Measurements from ENCODE around the gene RAD51B.

The RAD51B gene

GRCh38 chr14:68526512-68527091, 707.0 kb downstream of the RAD51B start:
- peak; percentile 72 for DNase-seq (ENCODE audit: low read depth)

GRCh38 chr14:68527329-68527851, 707.8 kb downstream of the RAD51B start:
- no peak for DNase-seq (ENCODE audit: low read depth)

- DNase-seq (ENCODE audit: low read depth): no peak
Measured at GRCh38 chr14:68528040-68528687, 708.6 kb downstream of the RAD51B start.

GRCh38 chr14:68530443-68530842, 710.9 kb downstream of the RAD51B start:
- DNase-seq (ENCODE audit: low read depth): no peak

- DNase-seq (ENCODE audit: low read depth): no peak
Measured at GRCh38 chr14:68532496-68532895, 712.9 kb downstream of the RAD51B start.

GRCh38 chr14:68534276-68534675, 714.7 kb downstream of the RAD51B start:
- DNase-seq (ENCODE audit: low read depth): no peak

GRCh38 chr14:68535404-68536017, 715.9 kb downstream of the RAD51B start:
- peak; percentile 82 for DNase-seq (ENCODE audit: low read depth)

- DNase-seq (ENCODE audit: low read depth): no peak
Measured at GRCh38 chr14:68536018-68536410, 716.4 kb downstream of the RAD51B start.

GRCh38 chr14:68538639-68539038, 719.1 kb downstream of the RAD51B start:
- DNase-seq (ENCODE audit: low read depth): no peak

- no peak for DNase-seq (ENCODE audit: low read depth)
Measured at GRCh38 chr14:68539241-68539737, 719.7 kb downstream of the RAD51B start.

- DNase-seq (ENCODE audit: low read depth): no peak
Measured at GRCh38 chr14:68539789-68540188, 720.2 kb downstream of the RAD51B start.

- DNase-seq (ENCODE audit: low read depth): no peak
Measured at GRCh38 chr14:68541178-68541896, 721.8 kb downstream of the RAD51B start.

GRCh38 chr14:68542346-68542745, 722.8 kb downstream of the RAD51B start:
- DNase-seq (ENCODE audit: low read depth): no peak

GRCh38 chr14:68543516-68543915, 723.9 kb downstream of the RAD51B start:
- no peak for DNase-seq (ENCODE audit: low read depth)

- peak; percentile 100 for DNase-seq (ENCODE audit: low read depth)
Measured at GRCh38 chr14:68544081-68544892, 724.7 kb downstream of the RAD51B start.

- peak; percentile 96 for DNase-seq (ENCODE audit: low read depth)
Measured at GRCh38 chr14:68546839-68547238, 727.3 kb downstream of the RAD51B start.

GRCh38 chr14:68547305-68548193, 728.0 kb downstream of the RAD51B start:
- peak; percentile 94 for DNase-seq (ENCODE audit: low read depth)

GRCh38 chr14:68548194-68549076, 728.9 kb downstream of the RAD51B start:
- DNase-seq (ENCODE audit: low read depth): peak; percentile 100

GRCh38 chr14:68550338-68550715, 730.7 kb downstream of the RAD51B start:
- DNase-seq (ENCODE audit: low read depth): peak; percentile 95

All from amniotic epithelial cell (primary cell).